Measurements from ENCODE around the gene SOCS4. TPM values are rescaled to one million over a fixed set of nuclear protein-coding genes. Genes with fewer than 3 reads are reported as not detected.
"Not testable (repeated sequence)": the region's sequence is repeated elsewhere in the genome, so short reads cannot be mapped to it uniquely, and the experiment has no call there.

The SOCS4 gene
- total RNA-seq, 1 donor from 2014 or later: 23.8 TPM

DNA sequence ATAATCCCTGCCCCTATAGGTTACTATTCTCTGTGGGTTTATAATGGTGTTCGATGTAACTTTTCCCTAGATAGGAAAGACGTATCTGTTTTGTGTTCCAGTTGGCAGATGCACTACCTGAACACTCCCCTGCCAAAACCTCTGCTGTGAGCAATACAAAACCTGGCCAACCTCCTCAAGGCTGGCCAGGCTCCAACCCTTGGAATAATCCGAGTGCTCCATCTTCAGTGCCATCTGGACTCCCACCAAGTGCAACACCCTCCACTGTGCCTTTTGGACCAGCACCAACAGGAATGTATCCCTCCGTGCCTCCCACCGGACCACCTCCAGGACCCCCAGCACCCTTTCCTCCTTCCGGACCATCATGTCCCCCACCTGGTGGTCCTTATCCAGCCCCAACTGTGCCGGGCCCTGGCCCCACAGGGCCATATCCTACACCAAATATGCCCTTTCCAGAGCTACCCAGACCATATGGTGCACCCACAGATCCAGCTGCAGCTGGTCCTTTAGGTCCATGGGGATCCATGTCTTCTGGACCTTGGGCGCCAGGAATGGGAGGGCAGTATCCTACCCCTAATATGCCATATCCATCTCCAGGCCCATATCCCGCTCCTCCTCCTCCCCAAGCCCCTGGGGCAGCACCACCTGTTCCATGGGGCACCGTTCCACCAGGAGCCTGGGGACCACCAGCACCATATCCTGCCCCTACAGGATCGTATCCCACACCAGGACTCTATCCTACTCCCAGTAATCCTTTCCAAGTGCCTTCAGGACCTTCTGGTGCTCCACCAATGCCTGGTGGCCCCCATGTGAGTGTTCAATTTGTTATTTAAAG, 35.7 kb downstream of the SOCS4 start:
- no peak for DNase-seq
- no peaks in the 10 kb centered on the region for H3K4me1 ChIP-seq
- H3K4me3 ChIP-seq: no peak overlapping the region
- no peaks in the 10 kb centered on the region for H3K27me3 ChIP-seq
- H3K27ac ChIP-seq: no peak overlapping the region
- intact Hi-C loops (cut with DNase I): no loop called here
- peak; percentile 36 for ATAC-seq
- TF ChIP-seq, protein P1, sequence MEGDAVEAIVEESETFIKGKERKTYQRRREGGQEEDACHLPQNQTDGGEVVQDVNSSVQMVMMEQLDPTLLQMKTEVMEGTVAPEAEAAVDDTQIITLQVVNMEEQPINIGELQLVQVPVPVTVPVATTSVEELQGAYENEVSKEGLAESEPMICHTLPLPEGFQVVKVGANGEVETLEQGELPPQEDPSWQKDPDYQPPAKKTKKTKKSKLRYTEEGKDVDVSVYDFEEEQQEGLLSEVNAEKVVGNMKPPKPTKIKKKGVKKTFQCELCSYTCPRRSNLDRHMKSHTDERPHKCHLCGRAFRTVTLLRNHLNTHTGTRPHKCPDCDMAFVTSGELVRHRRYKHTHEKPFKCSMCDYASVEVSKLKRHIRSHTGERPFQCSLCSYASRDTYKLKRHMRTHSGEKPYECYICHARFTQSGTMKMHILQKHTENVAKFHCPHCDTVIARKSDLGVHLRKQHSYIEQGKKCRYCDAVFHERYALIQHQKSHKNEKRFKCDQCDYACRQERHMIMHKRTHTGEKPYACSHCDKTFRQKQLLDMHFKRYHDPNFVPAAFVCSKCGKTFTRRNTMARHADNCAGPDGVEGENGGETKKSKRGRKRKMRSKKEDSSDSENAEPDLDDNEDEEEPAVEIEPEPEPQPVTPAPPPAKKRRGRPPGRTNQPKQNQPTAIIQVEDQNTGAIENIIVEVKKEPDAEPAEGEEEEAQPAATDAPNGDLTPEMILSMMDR (IDR thresholded peaks at IDR 0.05): no peak
- H3K9me3 ChIP-seq: no peaks in the 10 kb centered on the region
- peaks cover 60% of the 10 kb centered on the region for H3K36me3 ChIP-seq

DNA sequence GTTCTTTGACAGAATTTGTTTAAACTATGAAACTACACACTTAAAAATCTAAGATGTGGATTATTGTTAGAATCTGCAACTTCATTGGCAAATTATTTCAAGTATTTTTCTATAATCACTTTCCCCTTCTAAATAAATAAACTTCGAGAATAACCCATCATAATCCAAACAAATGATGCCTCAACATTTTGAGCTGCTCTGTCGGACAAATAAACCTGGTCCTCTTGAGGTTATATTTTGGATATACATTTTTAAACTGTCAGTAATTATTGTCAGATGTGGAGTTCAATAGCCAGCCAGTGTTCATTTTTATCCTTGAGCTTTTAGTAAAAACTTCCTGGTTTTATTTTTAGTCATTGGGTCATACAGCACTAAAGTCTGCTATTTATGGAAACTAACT, 37.9 kb downstream of the SOCS4 start:
- not testable (repeated sequence) for ATAC-seq

DNA sequence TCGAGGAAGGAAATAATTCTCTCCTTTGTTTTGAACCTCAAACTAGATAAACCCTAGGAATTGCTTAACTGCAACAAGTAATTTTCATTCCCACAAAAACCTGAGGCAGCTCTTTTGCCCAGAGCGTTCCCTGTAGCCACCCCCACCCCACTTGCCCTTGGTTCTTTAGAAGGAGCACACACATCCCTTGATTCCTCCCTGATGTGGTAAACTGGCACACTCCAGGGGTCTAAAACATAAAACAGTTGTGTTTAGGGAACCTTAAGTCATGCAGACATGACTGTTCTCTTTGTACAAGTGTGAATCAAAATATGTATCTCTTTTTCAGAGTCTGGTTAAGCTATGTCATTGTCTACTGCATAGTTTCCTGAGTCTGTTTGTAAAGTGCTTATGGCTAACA, 38.4 kb downstream of the SOCS4 start:
- TF ChIP-seq, protein P1 (IDR thresholded peaks at IDR 0.05): no peak
- intact Hi-C loops (cut with DNase I): no loop called here
- no peak overlapping the region for H3K4me3 ChIP-seq
- H3K27me3 ChIP-seq: no peaks in the 10 kb centered on the region
- no peak for DNase-seq
- H3K4me1 ChIP-seq: no peaks in the 10 kb centered on the region
- no peak for ATAC-seq
- H3K27ac ChIP-seq: no peak overlapping the region
- H3K36me3 ChIP-seq: peaks cover 53% of the 10 kb centered on the region
- H3K9me3 ChIP-seq: no peaks in the 10 kb centered on the region

More for the DNA sequence above, 37.9 kb downstream of the SOCS4 start:
- H3K36me3 ChIP-seq: peaks cover 53% of the 10 kb centered on the region
- DNase-seq; H3K4me3 ChIP-seq; H3K27ac ChIP-seq; H3K4me1 ChIP-seq; H3K27me3 ChIP-seq; intact Hi-C loops (cut with DNase I); H3K9me3 ChIP-seq: not testable (repeated sequence)

DNA sequence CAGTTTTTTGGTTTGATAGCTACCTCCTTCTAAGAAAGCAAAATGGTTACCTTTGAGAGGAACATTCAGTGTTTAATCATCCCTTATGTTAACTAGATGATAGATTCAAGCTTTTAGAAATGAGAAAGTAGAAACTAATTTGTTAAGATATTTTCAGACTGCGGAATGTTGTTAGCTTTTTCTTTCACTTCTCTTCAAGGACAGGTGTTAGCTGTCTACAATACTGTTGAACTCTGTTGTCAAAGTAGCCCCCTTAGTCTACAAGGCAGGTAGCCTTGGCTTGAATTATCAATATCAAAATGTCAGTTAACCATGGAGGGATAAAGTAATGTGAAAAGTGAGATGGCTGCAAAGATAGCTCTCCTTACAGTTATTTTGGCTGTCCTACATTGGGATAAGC, 39.2 kb downstream of the SOCS4 start:
- TF ChIP-seq, protein P1 (IDR thresholded peaks at IDR 0.05): no peak

DNA sequence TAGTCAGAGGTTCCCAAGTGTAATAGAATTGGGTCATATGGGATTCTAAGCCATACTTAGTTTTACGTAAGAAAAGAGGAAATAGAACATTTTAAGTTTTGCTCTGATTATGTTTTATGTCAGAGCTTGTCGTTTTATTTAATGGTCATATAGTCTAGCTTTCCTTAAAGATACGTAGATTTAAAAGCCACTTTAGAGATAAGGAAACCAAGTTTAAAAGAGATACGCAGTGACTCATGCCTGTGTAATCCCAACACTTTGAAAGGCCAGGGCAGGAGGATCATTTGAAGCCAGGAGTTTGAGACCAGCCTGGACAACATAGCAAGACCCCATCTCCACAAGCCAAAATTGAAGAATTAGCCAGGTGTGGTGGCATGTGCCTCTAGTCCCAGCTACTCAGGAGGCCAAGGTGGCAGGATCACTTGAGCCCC, 44.0 kb downstream of the SOCS4 start:
- H3K9me3 ChIP-seq: no peaks in the 10 kb centered on the region
- no peak overlapping the region for H3K4me3 ChIP-seq
- peaks cover 7% of the 10 kb centered on the region for H3K36me3 ChIP-seq
- no peak overlapping the region for H3K27ac ChIP-seq
- DNase-seq (no peak), ATAC-seq (no peak)
- intact Hi-C loops (cut with DNase I): no loop called here
- TF ChIP-seq, protein P1 (IDR thresholded peaks at IDR 0.05): no peak
- no peaks in the 10 kb centered on the region for H3K27me3 ChIP-seq
- H3K4me1 ChIP-seq: peaks cover 14% of the 10 kb centered on the region

More for the DNA sequence above, 39.2 kb downstream of the SOCS4 start:
- H3K4me3 ChIP-seq: no peak overlapping the region
- H3K4me1 ChIP-seq: peaks cover 2% of the 10 kb centered on the region
- no peaks in the 10 kb centered on the region for H3K27me3 ChIP-seq
- H3K9me3 ChIP-seq: no peaks in the 10 kb centered on the region
- peaks cover 53% of the 10 kb centered on the region for H3K36me3 ChIP-seq
- no peak for DNase-seq
- no peak overlapping the region for H3K27ac ChIP-seq
- ATAC-seq: no peak
- intact Hi-C loops (cut with DNase I): no loop called here

DNA sequence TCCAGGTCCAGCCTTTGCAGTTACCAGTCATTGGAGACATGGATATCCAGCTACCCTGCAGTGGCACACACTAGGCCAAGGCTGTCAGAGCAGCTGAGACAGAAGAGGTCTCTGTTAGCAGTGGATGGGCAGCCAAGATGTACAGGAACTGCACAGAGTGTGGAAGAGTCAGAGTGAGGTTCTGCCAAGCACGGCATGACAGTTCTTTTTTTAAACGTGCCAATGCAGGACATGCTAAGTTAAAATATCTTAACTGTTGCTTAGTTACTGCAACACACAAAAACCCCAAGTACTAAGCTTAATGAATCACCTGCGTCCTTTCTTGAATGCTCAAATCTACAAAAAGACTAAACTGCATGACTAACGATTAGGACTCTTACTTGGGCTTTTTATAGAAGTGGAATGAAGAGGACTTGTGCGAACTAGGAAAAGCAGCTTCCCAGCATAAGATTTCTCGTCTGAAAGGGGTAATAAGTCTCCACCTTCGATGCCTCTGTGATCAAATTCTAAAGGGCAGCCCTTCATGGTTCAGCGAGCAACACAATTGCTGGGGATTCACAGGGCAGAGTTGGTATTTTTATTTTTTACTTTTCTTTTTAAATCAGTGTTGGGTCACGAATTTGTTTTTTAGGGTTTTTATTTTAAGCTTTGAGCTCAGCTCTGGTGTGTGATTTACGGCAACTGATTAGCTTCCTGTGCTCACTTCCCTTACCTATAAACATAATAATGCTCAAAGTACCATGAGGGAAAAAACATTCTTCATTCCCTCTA, 45.0 kb downstream of the SOCS4 start:
- intact Hi-C loops (cut with DNase I): no loop called here
- peaks cover 14% of the 10 kb centered on the region for H3K4me1 ChIP-seq
- peak; percentile 74 for ATAC-seq
- peak overlapping the region; percentile 11 for H3K27ac ChIP-seq
- DNase-seq: no peak
- TF ChIP-seq, protein P1 (IDR thresholded peaks at IDR 0.05): no peak
- H3K36me3 ChIP-seq: no peaks in the 10 kb centered on the region
- H3K4me3 ChIP-seq: no peak overlapping the region
- H3K27me3 ChIP-seq: no peaks in the 10 kb centered on the region
- no peaks in the 10 kb centered on the region for H3K9me3 ChIP-seq

All from upper lobe of right lung (tissue), 1 donor.